Measurements from ENCODE around the gene SPTB. TPM values are rescaled to one million over a fixed set of nuclear protein-coding genes. Genes with fewer than 3 reads are reported as not detected.
"Not testable (repeated sequence)": the region's sequence is repeated elsewhere in the genome, so short reads cannot be mapped to it uniquely, and the experiment has no call there.

The SPTB gene
- total and polyA plus RNA-seq, 5 donors, result 68.4 to 96.5 (median 82.5) TPM

DNA sequence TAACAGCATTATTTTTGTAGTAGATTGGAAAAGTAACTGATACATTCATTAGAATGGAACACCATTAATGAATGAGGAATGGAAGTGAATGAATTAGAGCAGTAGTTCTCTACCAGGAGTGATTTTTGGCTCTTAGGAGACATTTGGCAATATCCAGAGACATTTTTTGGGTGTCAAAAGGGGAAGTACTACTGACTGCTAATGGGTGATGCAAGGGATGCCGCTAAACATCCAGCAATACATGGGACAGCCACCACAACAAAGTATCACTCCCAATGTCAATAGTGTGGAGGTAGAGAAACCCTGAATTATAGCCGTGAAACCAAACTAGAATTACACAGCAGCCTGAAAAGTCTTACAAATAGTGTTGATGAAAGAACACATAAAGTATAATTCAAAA lies 36.1 kb upstream of the SPTB start:
- Histone ChIP-seq H3K4me3 (ENCODE audit: low read length) (no peak overlapping the region), H3K27me3 (ENCODE audit: control insufficient read depth, insufficient read depth) (no peaks in the 10 kb centered on the region), H3K9me3 (ENCODE audit: control insufficient read depth, low read length) (no peaks in the 10 kb centered on the region), H3K27ac (ENCODE audit: low read length) (no peak overlapping the region), H3K4me1 (ENCODE audit: control insufficient read depth, insufficient read depth, low read length) (peaks cover 8% of the 10 kb centered on the region)
- intact Hi-C loops (cut with DNase I), result no loop called here
- ATAC-seq (no peak), DNase-seq (no peak)
- WGBS, result 87% methylated on average over 2 of the region's 2 CpGs

- Histone ChIP-seq H3K27ac (ENCODE audit: low read length) (no peak overlapping the region), H3K9me3 (ENCODE audit: control insufficient read depth, low read length) (no peaks in the 10 kb centered on the region), H3K4me1 (ENCODE audit: control insufficient read depth, insufficient read depth, low read length) (peaks cover 8% of the 10 kb centered on the region), H3K4me3 (ENCODE audit: low read length) (peak overlapping the region; percentile 97), H3K27me3 (ENCODE audit: control insufficient read depth, insufficient read depth) (no peaks in the 10 kb centered on the region)
- DNase-seq (no peak), ATAC-seq (no peak)
- intact Hi-C loops (cut with DNase I), result no loop called here
- WGBS, result 30% methylated on average over 4 of the region's 4 CpGs
Measured at GRCh38 chr14:64915029-64915424, 35.3 kb upstream of the SPTB start.

DNA sequence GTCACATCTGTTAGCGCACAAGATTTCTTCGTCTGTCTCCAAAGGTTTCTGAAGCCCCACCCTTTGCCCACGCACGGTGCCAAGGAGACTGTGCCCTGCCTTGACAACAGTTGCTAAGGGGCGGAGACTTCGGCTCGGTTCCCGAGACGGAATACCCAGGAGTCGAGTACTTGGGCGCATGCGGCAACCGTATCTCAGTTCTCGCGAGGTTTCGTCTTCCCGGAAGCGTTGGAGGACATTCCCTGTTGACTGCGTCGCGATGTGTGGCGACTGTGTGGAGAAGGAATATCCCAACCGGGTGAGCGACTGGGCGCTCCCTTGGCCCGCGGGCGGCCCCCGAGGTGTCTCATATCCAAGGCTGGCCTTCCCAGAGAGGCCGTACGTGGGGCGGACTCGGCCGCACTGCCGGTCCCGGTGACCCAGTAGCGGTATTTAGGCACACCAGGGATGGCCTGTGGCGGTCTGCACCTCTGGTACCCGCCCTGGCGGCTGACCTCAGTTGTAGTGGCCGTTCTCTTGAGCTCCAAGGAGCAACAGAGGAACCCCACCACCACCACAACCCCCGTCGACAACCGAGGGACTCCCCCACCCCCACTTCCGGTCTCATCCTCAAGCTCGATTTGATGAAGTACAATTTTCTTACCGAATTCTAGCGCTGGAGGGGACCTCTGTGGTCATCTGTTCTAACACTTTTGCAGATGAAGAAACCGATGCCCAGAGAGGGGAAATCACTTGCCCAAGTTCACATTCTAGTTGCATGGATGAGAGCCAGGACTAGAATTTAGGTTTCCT lies 34.7 kb upstream of the SPTB start, which contains the start of gene CHURC1:
Gene CHURC1, plus strand, starts transcription at position 219 of the 792 bp plus-strand sequence. Its CDS starts 41 bp downstream, at position 260.
- no peaks in the 10 kb centered on the region for H3K27me3 ChIP-seq (ENCODE audit: control insufficient read depth, insufficient read depth)
- ATAC-seq (peak; percentile 99), DNase-seq (peak; percentile 99)
- peak within 1 kb of the TSS; percentile 97 for H3K4me3 ChIP-seq (ENCODE audit: low read length)
- intact Hi-C loops (cut with DNase I), result no loop called here
- H3K27ac ChIP-seq (ENCODE audit: low read length), result peak within 1 kb of the TSS; percentile 97
- H3K4me1 ChIP-seq (ENCODE audit: control insufficient read depth, insufficient read depth, low read length), result peaks cover 6% of the 10 kb centered on the region
- H3K9me3 ChIP-seq (ENCODE audit: control insufficient read depth, low read length), result no peaks in the 10 kb centered on the region
- WGBS, result under 1% methylated on average over 49 of the region's 49 CpGs

GRCh38 chr14:64913477-64913876 lies 33.8 kb upstream of the SPTB start:
- 47% methylated on average over 4 of the region's 5 CpGs for WGBS
- H3K27me3 ChIP-seq (ENCODE audit: control insufficient read depth, insufficient read depth); ATAC-seq; intact Hi-C loops (cut with DNase I); H3K4me1 ChIP-seq (ENCODE audit: control insufficient read depth, insufficient read depth, low read length); H3K27ac ChIP-seq (ENCODE audit: low read length); DNase-seq; H3K9me3 ChIP-seq (ENCODE audit: control insufficient read depth, low read length): not testable (repeated sequence)
- peak overlapping the region; percentile 97 for H3K4me3 ChIP-seq (ENCODE audit: low read length)

GRCh38 chr14:64912261-64912660 lies 32.6 kb upstream of the SPTB start:
- H3K4me3 ChIP-seq (ENCODE audit: low read length), result no peak overlapping the region
- H3K27ac ChIP-seq (ENCODE audit: low read length), result no peak overlapping the region
- no peaks in the 10 kb centered on the region for H3K27me3 ChIP-seq (ENCODE audit: control insufficient read depth, insufficient read depth)
- no peak for ATAC-seq
- 0% methylated on average over 1 of the region's 1 CpG for WGBS
- DNase-seq, result no peak
- peaks cover 3% of the 10 kb centered on the region for H3K4me1 ChIP-seq (ENCODE audit: control insufficient read depth, insufficient read depth, low read length)
- intact Hi-C loops (cut with DNase I), result no loop called here
- H3K9me3 ChIP-seq (ENCODE audit: control insufficient read depth, low read length), result no peaks in the 10 kb centered on the region

DNA sequence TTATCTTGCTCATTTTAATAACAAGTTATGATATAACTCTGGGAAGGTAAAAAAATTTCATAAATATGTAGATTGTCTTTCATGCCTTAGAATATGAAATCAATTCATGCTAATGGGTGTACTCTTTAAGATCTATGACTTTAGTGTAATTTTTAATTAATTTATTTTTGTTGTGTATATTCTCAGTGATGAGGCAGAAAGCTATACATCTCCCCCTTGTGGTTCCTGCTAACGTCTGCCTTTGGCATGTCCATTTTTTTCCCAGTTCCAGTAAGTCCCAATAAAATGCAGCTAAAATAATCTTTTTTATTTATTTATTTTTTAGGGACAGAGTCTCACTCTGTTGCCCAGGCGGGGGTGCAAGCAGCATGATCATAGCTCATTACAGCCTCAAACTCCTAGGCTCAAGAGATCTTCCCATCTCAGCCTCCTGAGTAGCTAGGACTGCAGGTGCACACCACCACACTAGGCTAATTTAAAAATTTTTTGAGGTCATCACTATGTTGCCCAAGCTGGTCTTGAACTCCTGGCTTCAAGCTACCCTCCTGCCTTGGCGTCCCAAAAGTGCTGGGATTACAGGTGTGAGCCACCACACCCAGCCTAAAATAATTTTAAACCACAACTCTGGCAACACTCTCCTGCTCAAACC lies 31.3 kb upstream of the SPTB start:
- H3K9me3 ChIP-seq (ENCODE audit: control insufficient read depth, low read length), result no peaks in the 10 kb centered on the region
- no peak overlapping the region for H3K4me3 ChIP-seq (ENCODE audit: low read length)
- H3K27me3 ChIP-seq (ENCODE audit: control insufficient read depth, insufficient read depth), result no peaks in the 10 kb centered on the region
- no peak overlapping the region for H3K27ac ChIP-seq (ENCODE audit: low read length)
- intact Hi-C loops (cut with DNase I), result no loop called here
- DNase-seq (no peak), ATAC-seq (no peak)
- WGBS, result 25% methylated on average over 3 of the region's 3 CpGs
- peaks cover 3% of the 10 kb centered on the region for H3K4me1 ChIP-seq (ENCODE audit: control insufficient read depth, insufficient read depth, low read length)

DNA sequence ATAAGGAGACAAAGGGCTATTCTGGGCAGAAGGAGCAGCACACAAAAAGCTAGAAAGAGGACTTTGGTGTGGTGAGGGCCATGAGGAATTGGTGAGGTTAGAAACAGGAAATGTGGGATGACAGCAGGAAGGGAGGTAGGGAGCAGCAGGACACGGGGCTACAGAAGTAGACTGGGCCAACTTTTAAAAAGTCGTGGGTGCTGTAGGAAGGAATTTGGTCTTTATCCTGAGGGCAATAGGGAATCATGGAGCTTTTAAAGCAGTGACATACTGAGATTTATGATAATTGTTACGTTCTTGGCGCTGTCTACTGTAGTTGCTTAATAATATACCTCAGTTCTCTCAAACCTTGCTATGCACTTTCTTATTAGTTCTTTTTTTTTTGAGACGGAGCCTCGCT lies 26.3 kb upstream of the SPTB start:
- intact Hi-C loops (cut with DNase I), result no loop called here
- H3K4me1 ChIP-seq (ENCODE audit: control insufficient read depth, insufficient read depth, low read length), result no peaks in the 10 kb centered on the region
- ATAC-seq, result no peak
- H3K9me3 ChIP-seq (ENCODE audit: control insufficient read depth, low read length), result no peaks in the 10 kb centered on the region
- H3K27me3 ChIP-seq (ENCODE audit: control insufficient read depth, insufficient read depth), result no peaks in the 10 kb centered on the region
- H3K27ac ChIP-seq (ENCODE audit: low read length), result no peak overlapping the region
- 61% methylated on average over 6 of the region's 6 CpGs for WGBS
- no peak for DNase-seq
- no peak overlapping the region for H3K4me3 ChIP-seq (ENCODE audit: low read length)

GRCh38 chr14:64899958-64900357 lies 20.3 kb upstream of the SPTB start:
- ATAC-seq, result no peak
- no peaks in the 10 kb centered on the region for H3K27me3 ChIP-seq (ENCODE audit: control insufficient read depth, insufficient read depth)
- intact Hi-C loops (cut with DNase I), result loop anchor here in 1 of 4 donors (10.0 kb wide), 1 partner anchor 235 kb away; no protein-coding TSS in a partner anchor
- H3K9me3 ChIP-seq (ENCODE audit: control insufficient read depth, low read length), result no peaks in the 10 kb centered on the region
- H3K27ac ChIP-seq (ENCODE audit: low read length), result no peak overlapping the region
- 69% methylated on average over 1 of the region's 1 CpG for WGBS
- no peak for DNase-seq
- H3K4me3 ChIP-seq (ENCODE audit: low read length), result no peak overlapping the region
- no peaks in the 10 kb centered on the region for H3K4me1 ChIP-seq (ENCODE audit: control insufficient read depth, insufficient read depth, low read length)

- intact Hi-C loops (cut with DNase I), result loop anchor here in 2 of 4 donors (5.0 to 10.0 kb wide), 2 partner anchors 70 to 227 kb away; no protein-coding TSS in a partner anchor
- no peak for DNase-seq
- Histone ChIP-seq H3K4me1 (ENCODE audit: control insufficient read depth, insufficient read depth, low read length) (no peaks in the 10 kb centered on the region), H3K27ac (ENCODE audit: low read length) (no peak overlapping the region), H3K4me3 (ENCODE audit: low read length) (no peak overlapping the region), H3K9me3 (ENCODE audit: control insufficient read depth, low read length) (no peaks in the 10 kb centered on the region), H3K27me3 (ENCODE audit: control insufficient read depth, insufficient read depth) (no peaks in the 10 kb centered on the region)
- 46% methylated on average over 2 of the region's 2 CpGs for WGBS
- peak; percentile 41 to 71 for ATAC-seq
Measured at GRCh38 chr14:64891839-64892375, 12.2 kb upstream of the SPTB start.

DNA sequence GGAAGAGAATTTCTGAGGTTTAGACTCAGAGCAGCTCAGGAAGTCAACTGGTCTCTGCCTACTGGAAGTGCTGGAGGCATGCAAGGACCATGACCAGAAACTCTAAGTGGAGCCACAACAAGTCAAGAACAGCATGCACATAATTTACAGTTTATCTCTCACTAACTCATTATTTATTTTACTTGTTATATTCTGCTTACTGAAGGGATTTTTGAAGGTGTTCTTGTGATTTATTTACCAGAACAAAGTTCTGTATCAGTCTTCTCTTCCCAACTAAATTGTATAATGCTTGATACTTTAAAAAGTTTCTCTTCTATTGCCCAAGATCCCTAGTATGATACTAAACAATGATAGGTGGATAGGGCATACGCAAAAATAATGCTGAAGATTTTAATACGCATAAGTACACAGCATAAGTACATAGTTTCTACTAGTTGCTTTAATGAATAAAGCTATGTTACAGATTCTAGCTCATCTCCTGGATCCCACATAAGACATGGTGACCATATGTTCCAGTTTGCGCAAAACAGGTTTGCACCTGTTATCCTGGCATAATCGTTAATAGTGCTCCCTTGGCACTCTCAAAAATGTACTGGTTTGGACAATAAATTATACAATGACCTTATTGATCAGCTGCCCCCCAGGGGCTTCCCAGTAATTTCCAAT lies 11.6 kb upstream of the SPTB start:
- H3K27ac ChIP-seq (ENCODE audit: low read length), result no peak overlapping the region
- H3K4me3 ChIP-seq (ENCODE audit: low read length), result no peak overlapping the region
- WGBS, result 90% methylated on average over 4 of the region's 4 CpGs
- H3K27me3 ChIP-seq (ENCODE audit: control insufficient read depth, insufficient read depth), result no peaks in the 10 kb centered on the region
- intact Hi-C loops (cut with DNase I), result loop anchor here in 2 of 4 donors (5.0 to 10.0 kb wide), 2 partner anchors 69 to 227 kb away; no protein-coding TSS in a partner anchor
- H3K9me3 ChIP-seq (ENCODE audit: control insufficient read depth, low read length), result no peaks in the 10 kb centered on the region
- H3K4me1 ChIP-seq (ENCODE audit: control insufficient read depth, insufficient read depth, low read length), result no peaks in the 10 kb centered on the region
- ATAC-seq (no peak), DNase-seq (no peak)

All from right cardiac atrium (tissue), 5 donors.